ENCODE measurements around the gene DDX55.
"Not testable (repeated sequence)": the region's sequence is repeated elsewhere in the genome, so short reads cannot be mapped to it uniquely, and the experiment has no call there.

Gene DDX55

DNA sequence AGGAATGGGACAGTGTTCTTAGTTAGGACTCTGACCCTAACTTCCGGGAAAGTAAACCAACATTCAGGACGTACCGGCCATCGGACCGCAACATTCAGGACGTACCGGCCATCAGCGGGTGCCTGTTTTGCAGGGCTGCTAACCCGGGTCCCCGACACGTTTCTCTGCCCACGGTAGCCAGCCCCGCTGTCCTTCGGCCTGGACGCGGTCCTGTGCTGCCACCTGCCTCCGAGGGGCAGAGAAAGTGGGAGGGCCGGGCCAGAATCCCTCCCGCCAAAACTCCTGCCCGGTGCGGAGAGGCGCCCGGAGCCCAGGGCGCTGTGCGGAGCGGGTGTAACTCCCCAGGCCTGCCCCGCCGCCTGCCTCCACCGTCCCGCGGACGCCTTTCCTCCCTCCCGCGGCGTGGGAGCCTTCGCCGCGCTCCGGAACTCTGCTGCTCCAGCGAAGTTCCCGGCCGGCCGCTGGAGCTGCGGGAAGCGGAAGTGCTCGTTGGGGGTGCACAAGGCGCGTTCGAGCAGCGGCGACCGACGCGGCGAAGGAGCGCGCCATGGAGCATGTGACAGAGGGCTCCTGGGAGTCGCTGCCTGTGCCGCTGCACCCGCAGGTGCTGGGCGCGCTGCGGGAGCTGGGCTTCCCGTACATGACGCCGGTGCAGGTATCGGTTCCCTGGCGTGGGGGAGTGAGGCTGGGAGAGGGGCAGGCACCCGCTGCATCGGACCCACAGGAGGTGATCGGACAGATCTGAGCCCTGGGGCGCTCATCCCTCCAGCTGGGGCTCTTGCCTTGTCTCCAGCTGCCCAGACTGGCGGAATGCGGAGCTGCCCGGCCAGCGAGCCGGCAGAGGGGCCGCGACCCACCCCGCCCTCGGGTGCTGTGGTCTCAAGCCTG is at the start of gene DDX55:
Gene DDX55 (plus strand): TSS at position 498 of the 888 bp plus-strand sequence. CDS start 50 bp downstream, at position 548.
- DNase-seq = peak; percentile 84 to 86

DNA sequence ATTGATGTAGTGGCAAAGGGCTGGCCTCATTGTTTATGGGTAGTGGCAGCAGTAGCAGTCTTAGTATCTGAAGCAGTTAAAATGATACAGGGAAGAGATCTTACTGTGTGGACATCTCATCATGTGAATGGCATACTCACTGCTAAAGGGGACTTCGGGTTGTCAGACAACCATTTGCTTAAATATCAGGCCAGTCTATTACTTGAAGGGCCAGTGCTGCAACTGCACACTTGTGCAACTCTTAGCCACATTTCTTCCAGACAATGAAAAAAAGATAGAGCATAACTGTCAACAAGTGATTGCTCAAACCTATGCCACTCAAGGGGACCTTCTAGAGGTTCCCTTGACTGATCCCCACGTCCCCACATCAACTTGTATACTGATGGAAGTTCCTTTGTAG is 47.8 kb upstream of the DDX55 start:
- not testable (repeated sequence) for DNase-seq

DNA sequence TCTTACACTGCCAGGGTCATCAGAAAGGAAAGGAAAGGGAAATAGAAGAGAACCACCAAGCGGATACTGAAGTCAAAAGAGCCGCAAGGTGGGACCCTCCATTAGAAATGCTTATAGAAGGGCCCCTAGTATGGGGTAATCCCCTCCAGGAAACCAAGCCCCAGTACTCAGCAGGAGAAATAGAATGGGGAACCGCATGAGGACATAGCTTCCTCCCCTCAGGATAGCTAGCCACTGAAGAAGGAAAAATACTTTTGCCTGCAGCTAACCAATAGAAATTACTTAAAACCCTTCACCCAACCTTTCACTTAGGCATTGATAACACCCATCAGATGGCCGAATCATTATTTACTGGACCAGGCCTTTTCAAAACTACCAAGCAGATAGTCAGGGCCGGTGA is 47.1 kb upstream of the DDX55 start:
- DNase-seq = not testable (repeated sequence)

- not testable (repeated sequence) for DNase-seq
Observed at GRCh38 chr12:123558487-123558886, 43.4 kb upstream of the DDX55 start.

GRCh38 chr12:123559468-123559867 is 42.4 kb upstream of the DDX55 start:
- DNase-seq = no peak

DNA sequence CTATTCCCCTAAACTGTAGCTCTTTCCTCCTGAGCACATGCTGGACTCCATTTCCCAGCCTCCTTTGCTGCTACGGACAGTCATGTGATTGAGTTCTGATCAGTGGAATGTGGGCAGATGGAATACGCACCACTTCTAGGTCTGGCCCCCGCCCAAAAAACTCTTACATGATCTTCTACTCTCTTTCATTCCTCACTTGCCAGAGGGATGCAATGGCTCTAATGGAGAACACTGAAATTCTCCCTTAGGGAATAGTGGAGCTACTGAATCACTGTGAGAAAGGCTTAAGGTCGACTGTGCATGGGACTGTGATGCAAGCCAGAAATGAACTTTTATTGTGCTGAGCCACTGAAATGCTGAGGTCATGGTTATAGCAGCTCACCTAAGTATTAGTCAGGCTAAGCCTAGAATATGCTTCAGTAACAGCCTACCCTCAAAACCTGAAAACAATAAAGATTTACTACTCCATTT is 30.5 kb upstream of the DDX55 start:
- peak; percentile 83 to 85 for DNase-seq

DNA sequence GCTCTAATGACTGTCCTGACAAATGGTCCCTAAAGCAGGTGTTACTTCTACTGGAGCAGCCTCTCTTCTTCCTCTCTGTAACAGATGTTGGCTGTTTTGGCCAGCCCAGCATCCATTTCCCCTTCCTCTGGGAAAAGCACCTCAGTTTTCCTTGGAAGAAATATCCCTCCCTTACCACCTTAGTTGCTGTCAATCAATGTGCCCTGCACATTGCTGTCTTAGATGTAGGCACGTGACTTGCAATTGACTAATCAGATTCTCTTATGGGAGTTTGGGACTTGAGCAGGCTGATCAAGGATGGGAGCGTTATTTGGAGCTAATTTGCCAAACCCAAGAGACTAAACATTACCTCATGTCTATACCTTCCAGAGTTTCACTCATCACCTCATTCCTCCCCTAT is 29.5 kb upstream of the DDX55 start:
- no peak for DNase-seq

- DNase-seq = no peak
Observed at GRCh38 chr12:123573870-123574269, 28.0 kb upstream of the DDX55 start.

GRCh38 chr12:123576611-123577010 is 25.3 kb upstream of the DDX55 start:
- no peak for DNase-seq

- no peak for DNase-seq
Observed at GRCh38 chr12:123578243-123578642, 23.7 kb upstream of the DDX55 start.

DNA sequence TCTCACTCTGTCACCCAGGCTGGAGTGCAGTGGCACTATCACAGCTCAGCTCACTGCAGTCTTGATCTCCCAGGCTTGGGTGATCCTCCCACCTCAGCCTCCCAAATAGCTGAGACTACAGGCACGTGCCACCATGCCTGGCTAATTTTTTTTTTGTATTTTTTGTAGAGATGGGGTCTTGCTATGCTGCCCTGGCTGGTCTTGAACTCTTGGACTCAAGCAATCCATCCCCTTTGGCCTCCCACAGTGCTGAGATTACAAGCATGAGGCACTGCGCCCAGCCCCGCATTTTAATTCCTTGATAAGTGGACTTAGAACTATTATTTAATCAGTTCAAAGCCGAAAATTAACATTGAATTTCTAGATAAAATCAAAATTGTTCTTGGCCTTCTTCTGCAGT is 23.1 kb upstream of the DDX55 start:
- DNase-seq = not testable (repeated sequence)

DNA sequence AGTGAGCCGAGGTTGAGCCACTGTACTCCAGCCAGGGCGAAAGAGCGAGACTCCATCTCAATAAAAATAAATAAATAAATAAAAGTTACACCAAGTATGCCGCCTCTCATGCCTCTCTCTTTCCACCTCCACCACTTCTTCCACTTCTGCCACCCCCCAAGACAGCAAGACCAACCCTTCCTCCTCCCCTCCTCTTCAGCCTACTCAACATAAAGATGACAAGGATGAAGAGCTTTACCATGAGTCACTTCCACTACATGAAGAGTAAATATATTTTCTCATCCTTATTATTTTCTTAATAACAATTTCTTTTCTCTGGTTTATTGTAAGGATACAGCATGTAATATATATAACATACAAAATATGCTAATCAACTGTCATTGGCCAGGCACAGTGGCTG is 21.1 kb upstream of the DDX55 start:
- no peak for DNase-seq

GRCh38 chr12:123591702-123592481 is 10.0 kb upstream of the DDX55 start:
- DNase-seq = no peak

- no peak for DNase-seq
Observed at GRCh38 chr12:123595729-123596128, 6.2 kb upstream of the DDX55 start.

GRCh38 chr12:123597100-123597499 is 4.8 kb upstream of the DDX55 start:
- DNase-seq = no peak

- DNase-seq = no peak
Observed at GRCh38 chr12:123598522-123598921, 3.4 kb upstream of the DDX55 start.

GRCh38 chr12:123599310-123599709 is 2.6 kb upstream of the DDX55 start:
- no peak for DNase-seq

GRCh38 chr12:123599721-123600120 is 2.2 kb upstream of the DDX55 start:
- no peak for DNase-seq

GRCh38 chr12:123602651-123603195 is 824 bp downstream of the DDX55 start:
- no peak for DNase-seq

GRCh38 chr12:123603495-123603894 is 1.6 kb downstream of the DDX55 start:
- not testable (repeated sequence) for DNase-seq

DNA sequence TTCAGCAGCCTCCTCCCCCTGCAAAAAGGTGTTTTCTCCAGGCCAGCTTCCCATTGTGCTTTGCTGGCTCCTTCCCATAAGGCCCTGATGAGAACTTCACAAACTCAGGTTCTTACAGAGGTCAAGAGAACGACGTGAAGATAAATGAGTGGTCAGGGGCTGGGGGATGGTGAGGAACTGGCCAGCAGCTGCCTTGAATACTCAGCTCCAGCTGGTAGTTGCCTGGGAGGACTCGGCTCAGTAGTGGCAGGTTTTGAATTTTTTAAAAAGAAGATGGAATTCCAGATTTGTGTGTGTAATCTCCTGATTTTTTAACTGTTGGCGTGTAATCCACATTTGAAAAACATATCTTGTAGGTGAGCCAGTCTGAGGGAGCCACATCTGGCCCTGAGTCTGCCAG is 5.9 kb downstream of the DDX55 start:
- no peak for DNase-seq

DNA sequence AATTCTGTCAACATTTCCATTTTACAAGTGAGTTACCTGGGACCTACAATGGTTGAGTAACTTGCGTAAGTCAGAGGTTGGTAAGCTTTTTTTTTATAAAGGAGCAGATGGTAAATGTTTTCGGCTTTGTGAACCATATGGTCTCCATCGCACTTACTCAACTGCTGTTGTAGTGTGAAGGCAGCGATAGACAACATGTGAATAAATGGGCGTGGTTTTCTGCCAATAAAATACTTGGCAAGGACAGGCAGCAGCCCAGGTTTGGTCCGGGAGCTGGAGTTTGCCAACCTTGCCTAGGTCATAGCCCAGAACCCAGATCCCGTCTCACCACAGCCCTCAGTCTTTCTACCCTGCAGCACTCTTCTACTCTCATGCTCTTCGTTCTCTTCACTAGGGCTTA is 6.3 kb downstream of the DDX55 start:
- DNase-seq = no peak

DNA sequence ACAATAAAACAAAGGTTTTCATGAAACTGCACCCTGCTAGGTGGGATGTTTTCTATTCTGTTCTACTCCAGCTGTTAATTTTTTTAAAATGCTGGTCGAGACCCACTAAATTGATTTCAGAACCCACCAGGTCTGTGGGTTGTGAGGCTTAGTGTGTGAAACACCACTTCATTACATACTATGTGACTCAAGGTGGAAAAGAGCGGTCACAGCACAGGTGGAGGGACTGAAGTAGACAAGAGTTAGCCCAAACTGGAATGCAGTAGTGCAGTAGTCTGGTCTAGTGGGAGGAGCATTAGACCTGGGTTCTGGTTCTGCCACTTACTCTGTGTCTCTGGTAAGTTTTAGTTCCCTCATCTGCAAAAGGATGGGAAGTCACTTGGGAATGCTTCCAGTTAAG is 12.2 kb downstream of the DDX55 start:
- DNase-seq = no peak

GRCh38 chr12:123614531-123614930 is 12.6 kb downstream of the DDX55 start:
- no peak for DNase-seq
